Cerebellar cortex (tissue), 1 donor: ENCODE results near the gene FBXL19.

ENCODE experiments used
- DNase-seq: peaks from one replicate; pipeline ENCODE4 v3.0.0-alpha.2; 2015; ENCODE audit warnings: low spot score

FBXL19 gene

DNA sequence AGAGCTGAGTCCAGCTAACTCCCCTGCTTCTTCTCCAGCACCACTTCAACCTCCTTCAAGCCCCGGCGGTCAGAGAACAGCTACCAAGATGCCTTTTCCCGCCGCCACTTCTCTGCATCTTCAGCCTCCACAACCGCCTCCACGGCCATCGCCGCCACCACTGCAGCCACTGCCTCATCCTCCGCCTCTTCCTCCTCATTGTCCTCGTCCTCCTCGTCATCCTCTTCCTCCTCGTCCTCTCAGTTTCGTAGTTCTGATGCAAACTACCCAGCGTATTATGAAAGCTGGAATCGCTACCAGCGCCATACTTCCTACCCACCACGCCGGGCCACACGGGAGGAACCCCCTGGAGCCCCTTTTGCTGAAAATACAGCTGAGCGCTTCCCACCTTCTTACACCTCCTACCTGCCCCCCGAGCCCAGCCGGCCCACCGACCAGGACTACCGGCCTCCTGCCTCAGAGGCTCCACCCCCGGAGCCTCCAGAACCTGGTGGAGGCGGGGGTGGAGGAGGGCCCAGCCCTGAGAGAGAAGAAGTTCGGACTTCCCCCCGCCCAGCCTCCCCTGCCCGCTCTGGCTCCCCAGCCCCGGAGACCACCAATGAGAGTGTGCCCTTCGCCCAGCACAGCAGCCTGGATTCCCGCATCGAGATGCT lies 41.3 kb downstream of the FBXL19 start:
- DNase-seq: no peak

DNA sequence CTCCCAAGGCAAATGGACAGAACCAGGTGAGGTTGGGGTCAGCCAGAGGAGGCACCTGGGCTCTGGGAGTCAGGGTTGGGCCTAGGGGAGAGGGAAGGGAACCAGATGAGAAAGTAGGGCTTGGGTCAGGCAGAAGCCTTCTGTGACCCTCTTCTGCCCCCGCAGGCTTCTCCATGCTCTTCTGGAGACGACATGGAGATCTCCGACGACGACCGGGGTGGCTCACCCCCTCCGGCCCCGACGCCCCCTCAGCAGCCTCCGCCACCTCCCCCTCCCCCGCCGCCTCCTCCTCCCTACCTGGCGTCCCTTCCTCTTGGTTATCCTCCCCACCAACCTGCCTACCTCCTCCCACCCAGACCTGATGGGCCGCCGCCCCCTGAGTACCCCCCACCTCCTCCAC lies 42.1 kb downstream of the FBXL19 start:
- no peak for DNase-seq

DNA sequence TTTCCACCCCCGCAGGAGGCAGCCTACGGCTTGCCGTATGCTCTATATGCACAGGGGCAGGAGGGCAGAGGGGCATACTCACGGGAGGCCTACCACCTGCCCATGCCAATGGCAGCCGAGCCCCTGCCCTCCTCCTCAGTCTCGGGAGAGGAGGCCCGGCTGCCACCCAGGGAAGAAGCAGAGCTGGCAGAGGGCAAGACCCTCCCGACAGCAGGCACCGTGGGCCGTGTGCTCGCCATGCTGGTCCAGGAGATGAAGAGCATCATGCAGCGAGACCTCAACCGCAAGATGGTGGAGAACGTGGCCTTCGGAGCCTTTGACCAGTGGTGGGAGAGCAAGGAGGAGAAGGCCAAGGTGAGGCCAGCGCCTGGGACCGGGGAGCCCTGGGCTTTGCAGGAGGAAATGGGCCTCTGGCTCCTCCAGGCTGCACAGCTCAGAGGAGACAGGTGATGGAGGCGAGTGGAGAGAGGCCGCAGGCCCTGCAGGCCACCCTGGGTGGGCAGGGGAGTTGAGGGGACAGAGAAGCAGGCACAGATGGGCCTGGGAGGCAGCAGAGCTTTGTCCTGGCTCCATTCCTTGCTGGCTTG lies 42.8 kb downstream of the FBXL19 start:
- no peak for DNase-seq

DNA sequence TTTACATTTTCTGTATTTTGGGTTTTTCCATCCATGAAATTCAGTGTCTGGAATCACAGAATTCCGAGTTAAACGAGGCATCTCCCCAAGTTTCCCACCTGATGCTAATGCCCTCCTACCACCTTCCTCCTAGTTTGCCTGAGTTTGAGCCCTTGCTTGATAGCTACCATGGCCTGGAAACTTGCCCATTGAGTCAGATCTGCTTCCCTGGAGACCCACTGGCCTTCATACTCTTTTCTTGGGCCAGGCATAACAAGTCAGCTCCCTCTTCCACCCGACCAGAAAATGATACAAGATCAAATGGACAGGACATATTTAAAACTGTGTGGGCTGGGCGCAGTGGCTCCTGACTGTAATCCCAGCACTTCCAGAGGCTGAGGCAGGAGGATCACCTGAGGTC lies 44.4 kb downstream of the FBXL19 start:
- no peak for DNase-seq

DNA sequence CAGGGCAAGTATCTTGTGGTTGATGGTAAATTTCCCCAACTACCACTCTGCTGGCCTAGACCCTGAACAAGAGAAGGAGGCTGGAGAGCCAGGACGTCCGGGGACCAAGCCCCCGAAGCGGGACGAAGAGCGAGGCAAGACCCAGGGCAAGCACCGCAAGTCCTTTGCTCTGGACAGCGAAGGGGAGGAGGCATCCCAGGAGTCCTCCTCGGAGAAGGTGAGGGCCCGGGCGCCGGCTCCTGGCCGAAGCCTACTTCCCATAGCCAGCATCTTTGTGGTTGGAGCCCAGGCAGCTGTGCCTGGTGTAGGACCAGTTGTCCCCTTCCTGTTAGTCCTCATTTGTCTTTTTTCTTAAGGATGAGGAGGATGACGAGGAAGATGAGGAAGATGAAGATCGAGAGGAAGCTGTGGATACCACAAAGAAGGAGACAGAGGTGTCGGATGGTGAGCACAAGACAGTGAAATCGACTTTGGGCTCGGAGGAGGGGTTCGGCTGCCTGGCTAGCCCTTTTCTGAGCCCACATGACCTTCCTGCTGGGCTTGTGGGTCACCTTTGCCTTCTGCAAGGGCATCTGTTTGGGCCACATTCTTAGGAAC lies 46.0 kb downstream of the FBXL19 start:
- DNase-seq: no peak

DNA sequence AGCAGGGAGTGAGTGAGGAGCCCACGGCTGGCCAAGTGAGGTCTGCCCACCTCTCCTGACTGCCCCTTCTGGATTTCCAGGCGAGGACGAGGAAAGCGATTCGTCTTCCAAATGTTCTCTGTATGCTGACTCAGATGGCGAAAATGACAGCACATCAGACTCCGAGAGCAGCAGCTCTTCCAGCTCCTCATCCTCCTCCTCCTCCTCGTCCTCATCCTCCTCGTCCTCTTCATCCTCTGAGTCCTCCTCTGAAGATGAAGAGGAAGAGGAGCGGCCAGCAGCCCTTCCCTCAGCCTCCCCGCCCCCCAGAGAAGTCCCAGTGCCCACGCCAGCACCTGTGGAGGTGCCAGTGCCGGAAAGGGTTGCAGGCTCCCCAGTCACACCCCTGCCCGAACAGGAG lies 47.9 kb downstream of the FBXL19 start:
- DNase-seq: no peak

DNA sequence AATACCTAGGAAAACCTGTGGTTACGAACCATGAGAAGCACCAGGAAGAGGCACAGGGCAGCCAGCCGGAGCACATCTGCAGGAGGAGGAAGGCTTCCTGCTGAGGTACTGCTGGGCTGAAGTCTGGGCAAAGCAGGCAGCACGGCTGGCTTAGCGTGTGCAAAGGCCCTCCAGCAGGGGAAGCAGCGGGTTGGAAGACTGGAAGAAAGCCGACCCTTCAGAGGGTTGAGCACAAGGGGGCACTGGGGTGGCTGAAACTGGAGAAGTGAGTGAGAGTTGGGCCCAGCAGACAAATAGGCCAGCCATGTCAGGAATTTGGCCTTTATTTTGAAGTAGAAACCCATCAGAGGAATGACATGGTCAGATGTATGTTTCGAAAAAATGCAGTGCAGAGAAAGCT lies 49.5 kb downstream of the FBXL19 start:
- no peak for DNase-seq

DNA sequence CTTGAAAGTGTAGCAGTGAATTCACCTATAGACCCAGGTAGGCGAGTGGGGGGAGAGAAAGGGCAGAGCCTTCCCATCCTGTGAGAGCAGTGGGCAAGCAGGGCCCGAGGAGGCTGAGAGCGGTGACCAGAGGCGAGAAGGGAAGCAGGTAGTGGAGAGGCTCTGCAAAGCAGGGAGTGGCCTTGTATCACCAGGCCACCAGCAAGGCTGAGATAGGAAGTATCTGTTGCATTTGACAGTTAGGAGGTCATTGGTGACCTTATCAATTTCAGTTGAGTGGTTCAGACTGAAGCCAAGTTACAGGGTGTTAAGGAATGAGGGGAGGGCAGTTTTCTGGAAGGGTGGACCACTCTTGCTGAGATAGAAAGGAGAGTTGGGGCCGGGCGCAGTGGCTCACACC lies 51.0 kb downstream of the FBXL19 start:
- no peak for DNase-seq

DNA sequence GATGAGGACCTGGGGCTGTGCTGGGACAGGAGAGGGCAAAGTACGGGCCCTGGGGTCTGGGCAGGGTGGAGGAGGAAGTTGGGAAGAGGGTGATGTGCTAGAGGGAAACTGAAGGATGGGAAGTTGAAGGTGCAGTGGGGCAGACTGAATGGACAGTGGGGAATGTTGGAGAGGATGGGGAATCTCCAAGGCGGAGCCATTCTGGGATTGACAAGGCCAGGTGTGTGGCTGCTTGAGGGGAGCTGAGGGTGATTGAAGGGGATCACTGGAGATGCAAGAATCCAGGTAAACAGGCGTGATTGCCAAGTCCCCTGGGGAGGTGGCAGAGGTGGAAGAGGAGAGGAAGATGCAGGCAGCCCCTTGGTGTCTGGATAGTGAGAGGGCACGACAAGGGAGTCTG lies 53.1 kb downstream of the FBXL19 start:
- DNase-seq: no peak

DNA sequence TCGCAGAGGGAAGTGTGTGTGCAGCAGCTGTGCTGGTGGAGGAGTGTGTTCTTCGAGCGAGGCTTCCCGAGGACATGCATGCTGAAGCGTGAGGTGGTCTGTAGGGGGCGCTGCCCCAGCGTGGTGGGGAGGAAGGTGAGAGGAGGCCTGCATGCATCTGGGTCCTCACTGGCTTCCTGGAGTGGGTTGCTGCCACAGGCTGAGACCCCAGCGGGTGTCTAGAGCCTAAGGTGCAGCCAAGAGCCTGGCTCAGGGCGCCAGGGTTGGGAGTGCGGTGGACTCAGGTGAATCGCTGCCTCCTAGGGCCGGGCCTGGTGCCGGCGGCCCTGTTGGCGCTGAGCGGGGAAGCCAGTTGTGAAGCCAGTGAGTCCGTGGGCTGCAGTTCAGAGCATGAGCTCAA lies 54.1 kb downstream of the FBXL19 start:
- no peak for DNase-seq

DNA sequence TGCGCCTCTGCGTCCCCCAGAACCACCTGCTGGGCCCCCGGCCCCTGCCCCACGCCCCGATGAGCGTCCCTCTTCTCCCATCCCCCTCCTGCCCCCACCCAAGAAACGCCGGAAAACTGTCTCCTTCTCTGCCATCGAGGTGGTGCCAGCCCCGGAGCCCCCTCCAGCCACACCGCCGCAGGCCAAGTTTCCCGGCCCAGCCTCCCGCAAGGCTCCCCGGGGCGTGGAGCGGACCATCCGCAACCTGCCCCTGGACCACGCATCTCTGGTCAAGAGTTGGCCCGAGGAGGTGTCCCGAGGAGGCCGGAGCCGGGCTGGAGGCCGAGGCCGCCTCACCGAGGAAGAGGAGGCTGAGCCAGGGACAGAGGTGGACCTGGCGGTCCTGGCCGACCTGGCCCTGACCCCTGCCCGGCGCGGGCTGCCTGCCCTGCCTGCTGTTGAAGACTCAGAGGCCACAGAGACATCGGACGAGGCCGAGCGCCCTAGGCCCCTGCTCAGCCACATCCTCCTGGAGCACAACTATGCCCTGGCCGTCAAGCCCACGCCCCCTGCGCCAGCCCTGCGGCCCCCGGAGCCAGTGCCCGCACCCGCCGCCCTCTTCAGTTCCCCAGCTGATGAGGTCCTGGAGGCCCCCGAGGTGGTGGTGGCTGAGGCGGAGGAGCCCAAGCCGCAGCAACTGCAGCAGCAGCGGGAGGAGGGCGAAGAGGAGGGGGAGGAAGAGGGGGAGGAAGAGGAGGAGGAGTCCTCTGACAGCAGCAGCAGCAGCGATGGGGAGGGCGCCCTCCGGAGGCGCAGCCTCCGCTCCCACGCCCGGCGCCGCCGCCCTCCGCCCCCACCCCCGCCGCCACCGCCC lies 56.0 kb downstream of the FBXL19 start:
- no peak for DNase-seq

DNA sequence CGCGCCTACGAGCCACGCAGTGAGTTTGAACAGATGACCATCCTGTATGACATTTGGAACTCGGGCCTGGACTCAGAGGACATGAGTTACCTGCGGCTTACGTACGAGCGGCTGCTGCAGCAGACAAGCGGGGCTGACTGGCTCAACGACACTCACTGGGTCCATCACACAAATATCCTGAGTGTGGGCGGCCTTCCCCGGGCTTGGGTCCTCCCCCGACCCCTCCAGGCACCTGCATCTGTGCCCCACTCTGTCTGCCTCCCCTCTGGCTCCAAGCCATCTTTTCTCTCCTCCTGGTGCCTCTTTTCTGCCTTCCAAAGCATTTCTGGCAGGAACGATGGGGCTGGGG lies 56.6 kb downstream of the FBXL19 start:
- no peak for DNase-seq

DNA sequence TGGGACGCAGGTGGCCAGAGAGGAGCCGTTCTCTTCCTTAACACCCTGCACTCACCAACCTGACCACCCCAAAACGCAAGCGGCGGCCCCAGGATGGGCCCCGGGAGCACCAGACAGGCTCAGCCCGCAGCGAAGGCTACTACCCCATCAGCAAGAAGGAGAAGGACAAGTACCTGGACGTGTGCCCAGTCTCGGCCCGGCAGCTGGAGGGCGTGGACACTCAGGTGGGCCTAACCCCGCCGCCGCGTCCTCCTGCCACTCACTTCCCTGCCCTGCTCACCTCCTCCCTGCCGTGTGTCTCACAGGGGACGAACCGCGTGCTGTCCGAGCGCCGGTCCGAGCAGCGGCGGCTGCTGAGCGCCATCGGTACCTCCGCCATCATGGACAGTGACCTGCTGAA lies 57.1 kb downstream of the FBXL19 start:
- DNase-seq: no peak

DNA sequence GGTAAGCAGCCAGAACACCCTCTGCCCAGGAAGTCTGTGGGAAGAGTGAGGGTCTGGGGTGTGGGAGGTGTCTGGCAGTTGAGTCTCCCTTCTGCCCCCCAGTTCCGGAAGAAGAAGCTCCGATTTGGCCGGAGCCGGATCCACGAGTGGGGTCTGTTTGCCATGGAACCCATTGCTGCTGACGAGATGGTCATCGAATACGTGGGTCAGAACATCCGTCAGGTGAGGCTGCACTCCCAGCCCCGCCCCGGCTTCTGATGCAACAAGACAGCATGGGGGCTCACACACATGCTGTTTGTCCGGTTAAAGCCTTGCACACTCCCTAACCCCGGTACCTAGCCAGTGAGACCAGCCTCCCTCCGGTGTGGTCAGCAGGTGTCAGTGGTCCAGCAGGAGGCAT lies 57.6 kb downstream of the FBXL19 start:
- DNase-seq: no peak

DNA sequence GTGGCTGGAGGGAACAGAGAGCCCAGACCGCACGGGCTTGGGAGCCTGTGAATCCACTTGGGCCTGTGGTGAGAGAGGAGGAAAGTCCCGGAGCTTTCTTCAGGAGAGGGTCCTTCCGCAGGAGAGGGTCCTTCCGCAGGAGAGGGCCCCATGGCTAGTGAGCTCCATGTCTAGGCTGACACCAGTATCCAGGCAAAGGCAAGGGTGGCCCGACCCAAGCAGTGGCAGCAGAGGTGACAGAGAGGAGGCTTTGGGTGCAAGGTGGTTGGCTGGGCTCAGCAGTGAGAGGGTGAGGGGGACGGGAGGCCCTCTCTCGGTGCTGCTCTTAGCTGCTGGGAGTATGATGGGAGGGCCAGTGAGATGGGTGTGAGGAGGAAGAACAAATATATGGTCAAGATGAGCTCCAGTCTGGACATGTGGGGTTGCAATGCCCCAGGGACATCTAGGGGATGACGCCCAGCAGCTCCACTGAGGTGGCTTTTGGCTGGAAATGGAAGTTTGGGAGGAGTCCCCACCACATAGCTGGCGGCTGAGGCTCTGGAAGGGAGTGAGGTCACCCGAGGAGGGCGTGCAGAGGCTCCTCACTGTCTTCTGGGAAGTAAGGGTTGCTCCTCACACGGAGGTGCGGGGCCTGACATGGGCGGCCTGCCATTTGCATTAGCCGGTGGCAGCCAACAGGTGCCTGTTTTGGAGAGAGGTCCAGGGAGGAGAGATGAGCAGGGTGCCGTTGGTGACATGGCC lies 59.3 kb downstream of the FBXL19 start:
- no peak for DNase-seq

DNA sequence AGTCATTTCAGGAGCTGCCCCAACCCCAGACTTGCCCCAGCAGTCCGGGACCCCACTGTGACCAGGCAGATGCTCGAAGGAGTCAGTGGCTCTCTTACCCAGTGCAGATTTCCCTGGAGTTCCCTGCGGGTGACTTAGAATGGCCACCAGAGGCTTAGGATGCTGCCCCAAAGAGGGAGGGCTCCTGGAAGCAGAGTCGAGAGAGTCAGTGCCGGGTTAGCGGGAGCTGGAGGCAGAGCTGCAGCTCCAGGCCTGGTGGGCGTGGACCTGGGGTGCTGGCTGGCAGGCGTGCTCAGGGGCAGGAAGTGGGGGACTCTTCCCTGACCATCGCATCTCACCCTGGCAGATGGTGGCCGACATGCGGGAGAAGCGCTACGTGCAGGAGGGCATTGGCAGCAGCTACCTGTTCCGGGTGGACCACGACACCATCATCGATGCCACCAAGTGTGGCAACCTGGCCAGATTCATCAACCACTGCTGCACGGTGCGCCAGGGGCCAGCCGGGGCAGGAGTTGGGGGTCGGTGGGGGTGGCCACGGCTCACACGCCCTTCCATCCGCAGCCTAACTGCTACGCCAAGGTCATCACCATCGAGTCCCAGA lies 60.0 kb downstream of the FBXL19 start:
- peak; percentile 42 for DNase-seq

DNA sequence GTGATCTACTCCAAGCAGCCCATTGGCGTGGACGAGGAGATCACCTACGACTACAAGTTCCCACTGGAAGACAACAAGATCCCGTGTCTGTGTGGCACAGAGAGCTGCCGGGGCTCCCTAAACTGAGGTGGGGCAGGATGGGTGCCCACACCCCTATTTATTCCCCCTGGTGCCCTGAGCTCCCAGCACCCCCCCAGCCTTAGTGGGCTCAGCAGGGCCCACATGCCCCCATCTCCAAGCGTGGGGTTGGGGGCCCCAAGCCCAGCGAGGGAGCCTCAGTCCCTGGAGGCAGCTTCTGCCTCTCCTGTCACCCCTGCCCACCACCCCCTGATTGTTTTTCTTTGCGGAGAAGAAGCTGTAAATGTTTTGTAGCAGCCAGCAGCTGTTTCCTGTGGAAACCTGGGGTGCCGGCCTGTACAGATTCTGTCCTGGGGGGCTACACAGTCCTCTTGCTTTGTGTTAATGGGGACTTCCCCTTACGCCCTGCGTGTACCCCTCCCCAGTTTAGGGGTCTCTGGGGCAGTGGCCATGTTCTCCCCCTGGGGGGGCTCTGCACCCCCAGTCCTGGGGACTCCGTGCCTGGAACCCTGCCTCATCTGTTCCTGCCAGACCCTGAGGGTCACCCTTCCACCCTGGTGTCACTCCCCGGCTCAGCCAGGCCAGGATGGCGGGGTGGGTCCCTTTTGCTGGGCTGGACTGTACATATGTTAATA lies 60.7 kb downstream of the FBXL19 start:
- DNase-seq: no peak

DNA sequence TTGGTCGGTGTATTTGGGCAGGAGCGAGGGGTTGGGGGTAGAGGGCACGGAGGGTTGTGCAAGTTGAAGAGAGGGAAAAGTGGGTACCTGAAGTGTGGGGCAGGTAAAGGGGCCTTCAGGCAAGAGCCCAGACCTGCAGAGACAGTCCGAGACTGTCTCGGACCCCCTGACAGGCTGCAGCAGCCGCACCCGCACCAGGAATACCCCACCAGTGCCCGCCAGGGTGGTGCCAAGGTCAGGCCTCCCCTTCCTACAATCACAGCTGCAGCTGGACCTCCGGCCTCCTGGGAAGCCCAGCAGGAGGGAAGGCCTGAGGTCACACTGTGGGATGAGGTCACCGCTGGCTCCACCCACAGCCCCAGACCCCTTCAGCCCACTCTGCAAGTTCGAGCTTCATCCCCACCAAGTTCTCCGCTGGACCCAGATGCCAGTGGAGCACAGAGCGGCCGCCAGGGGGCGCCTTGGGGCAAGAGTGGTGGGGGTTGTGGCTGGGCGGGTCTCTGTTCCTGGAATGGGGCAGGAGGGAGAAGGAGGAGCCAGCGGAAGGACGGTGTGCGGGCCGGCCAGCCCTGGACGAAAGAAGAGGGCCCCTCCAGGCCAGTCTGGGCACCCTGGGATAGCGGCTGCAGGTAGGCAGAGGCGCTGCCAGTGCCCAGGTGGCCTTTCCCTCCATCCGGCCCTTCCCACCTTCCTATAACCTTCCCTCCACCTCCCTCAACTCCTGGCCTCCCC lies 61.5 kb downstream of the FBXL19 start, which contains the start of gene HSD3B7:
TSS of gene HSD3B7 (plus strand) at position 539 of the 732 bp plus-strand sequence. CDS start 452 bp downstream, outside the sequence.
- peak; percentile 76 for DNase-seq

DNA sequence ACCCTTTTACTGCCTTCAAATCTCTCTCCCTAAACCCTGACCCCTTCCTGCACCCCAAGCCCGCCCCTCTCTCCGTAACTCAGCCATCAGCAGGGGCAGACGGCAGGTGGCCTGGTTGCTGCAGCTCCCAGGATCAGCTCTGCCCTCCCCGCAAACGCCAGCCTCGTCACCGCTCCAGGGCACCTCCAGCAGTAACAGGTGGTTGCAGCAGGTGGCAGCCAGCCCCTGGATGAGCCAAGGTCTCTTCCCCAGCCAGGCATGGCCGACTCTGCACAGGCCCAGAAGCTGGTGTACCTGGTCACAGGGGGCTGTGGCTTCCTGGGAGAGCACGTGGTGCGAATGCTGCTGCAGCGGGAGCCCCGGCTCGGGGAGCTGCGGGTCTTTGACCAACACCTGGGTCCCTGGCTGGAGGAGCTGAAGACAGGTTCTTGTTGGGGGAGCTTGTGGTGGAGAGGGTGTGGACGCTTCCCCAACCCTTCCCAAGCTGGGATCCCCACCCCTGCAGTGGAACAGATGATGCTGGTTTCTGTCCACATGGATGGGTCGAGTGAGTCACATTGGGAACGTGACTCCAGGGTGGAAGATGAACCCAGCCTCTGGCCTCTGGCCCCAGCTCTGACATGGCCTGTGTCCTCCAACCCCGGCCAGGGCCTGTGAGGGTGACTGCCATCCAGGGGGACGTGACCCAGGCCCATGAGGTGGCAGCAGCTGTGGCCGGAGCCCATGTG lies 62.2 kb downstream of the FBXL19 start:
- peak; percentile 69 for DNase-seq
